LNCAP (cell line): ENCODE data around the gene ITIH3.

Experiments used
- TF ChIP-seq, protein P1 (sequence below): fragments of 450-650 bp; IDR thresholded peaks from 2 replicates; pipeline ENCODE4 v1.5.1; 2017; ENCODE audit warnings: mild to moderate bottlenecking

Gene ITIH3, protein sequence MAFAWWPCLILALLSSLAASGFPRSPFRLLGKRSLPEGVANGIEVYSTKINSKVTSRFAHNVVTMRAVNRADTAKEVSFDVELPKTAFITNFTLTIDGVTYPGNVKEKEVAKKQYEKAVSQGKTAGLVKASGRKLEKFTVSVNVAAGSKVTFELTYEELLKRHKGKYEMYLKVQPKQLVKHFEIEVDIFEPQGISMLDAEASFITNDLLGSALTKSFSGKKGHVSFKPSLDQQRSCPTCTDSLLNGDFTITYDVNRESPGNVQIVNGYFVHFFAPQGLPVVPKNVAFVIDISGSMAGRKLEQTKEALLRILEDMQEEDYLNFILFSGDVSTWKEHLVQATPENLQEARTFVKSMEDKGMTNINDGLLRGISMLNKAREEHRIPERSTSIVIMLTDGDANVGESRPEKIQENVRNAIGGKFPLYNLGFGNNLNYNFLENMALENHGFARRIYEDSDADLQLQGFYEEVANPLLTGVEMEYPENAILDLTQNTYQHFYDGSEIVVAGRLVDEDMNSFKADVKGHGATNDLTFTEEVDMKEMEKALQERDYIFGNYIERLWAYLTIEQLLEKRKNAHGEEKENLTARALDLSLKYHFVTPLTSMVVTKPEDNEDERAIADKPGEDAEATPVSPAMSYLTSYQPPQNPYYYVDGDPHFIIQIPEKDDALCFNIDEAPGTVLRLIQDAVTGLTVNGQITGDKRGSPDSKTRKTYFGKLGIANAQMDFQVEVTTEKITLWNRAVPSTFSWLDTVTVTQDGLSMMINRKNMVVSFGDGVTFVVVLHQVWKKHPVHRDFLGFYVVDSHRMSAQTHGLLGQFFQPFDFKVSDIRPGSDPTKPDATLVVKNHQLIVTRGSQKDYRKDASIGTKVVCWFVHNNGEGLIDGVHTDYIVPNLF

DNA sequence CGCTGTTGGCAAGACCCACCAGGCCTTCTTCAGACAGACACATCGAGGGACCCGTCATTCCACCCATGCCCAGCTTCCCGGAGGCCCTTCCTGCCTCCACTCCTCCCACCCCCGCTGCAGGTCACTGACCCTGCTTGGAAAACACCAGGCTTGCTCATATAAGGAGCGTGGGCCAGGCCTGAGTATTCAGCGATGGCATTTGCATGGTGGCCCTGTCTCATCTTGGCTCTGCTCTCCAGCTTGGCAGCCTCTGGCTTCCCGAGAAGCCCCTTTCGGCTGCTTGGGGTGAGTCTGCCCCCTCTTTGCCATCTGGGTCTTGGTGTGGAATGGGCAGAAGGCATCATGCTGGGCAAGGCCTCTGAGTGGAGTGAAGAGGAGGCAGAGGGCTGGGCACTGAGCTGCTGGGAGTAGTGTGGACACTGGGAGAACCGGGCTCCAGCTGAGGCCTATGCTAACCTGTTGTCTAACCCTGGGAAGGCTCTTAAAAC lies at the start of gene ITIH3:
Gene ITIH3, plus strand, starts transcription at position 185 of the 488 bp plus-strand sequence. Its CDS starts 8 bp downstream, at position 193.
- TF ChIP-seq, protein P1, sequence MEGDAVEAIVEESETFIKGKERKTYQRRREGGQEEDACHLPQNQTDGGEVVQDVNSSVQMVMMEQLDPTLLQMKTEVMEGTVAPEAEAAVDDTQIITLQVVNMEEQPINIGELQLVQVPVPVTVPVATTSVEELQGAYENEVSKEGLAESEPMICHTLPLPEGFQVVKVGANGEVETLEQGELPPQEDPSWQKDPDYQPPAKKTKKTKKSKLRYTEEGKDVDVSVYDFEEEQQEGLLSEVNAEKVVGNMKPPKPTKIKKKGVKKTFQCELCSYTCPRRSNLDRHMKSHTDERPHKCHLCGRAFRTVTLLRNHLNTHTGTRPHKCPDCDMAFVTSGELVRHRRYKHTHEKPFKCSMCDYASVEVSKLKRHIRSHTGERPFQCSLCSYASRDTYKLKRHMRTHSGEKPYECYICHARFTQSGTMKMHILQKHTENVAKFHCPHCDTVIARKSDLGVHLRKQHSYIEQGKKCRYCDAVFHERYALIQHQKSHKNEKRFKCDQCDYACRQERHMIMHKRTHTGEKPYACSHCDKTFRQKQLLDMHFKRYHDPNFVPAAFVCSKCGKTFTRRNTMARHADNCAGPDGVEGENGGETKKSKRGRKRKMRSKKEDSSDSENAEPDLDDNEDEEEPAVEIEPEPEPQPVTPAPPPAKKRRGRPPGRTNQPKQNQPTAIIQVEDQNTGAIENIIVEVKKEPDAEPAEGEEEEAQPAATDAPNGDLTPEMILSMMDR = no peak

DNA sequence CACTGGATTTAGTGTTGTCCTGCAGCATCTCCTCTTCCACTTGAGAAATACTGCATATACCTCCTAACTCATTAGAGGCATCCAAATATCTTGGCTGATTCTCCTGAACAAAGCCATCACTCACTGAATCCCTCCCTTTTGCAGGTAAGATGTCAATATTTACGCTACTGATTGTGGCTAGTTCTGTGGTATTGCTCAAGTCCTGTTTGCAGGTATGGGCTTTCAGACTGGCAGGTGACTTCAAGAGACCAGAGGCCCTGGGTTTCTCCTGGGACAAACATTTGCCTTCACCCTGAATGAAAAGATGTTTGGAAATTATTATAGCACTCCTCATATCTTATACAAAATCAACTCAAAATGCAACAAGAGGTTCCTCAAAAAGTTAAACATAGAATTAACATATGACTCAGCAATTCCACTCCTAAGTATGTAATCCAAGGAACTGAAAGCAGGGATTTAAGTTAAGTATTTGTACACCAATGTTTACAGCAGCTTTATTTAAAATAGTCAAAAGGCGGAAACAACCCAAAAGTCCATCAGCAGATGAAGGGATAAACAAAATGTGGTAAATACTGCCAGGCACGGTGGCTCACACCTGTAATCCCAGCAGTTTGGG lies 42.4 kb upstream of the ITIH3 start:
- TF ChIP-seq, protein P1 = no peak

DNA sequence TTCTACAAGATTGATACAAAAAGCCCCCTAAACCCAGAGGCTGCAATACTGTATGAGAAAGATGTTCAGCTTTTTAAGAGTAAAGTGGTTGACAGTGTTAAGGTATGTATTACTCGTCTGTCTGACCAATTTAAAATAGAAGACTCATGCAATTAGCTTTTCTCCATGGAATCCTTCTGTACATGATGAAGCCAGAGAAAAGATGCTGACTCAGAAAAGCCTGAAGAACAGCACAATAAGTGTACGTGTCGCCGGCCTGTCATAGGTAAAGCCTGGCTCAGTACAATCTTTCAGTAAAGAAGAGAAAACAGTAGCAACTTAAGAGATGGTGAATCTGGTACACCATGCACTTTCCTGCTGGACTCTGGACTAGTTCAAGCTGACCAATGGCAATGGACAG lies 40.2 kb upstream of the ITIH3 start:
- TF ChIP-seq, protein P1 = no peak

DNA sequence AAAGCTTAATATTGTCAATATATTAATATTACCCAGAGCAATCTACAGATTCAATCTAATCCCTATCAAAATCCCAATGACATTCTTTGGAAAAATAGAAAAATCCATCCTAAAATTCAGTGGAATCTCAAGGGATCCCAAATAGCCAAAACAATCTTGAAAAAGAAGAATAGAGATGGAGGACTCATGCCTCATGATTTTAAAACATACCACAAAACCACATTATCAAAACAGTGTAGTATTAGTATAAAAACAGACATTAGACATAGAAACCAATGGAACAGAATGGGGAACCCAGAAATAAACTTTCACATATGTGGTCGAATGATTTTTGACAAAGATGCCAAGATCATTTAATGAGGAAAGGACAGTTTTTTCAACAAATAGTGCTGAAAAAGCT lies 38.5 kb upstream of the ITIH3 start:
- TF ChIP-seq, protein P1 = no peak

DNA sequence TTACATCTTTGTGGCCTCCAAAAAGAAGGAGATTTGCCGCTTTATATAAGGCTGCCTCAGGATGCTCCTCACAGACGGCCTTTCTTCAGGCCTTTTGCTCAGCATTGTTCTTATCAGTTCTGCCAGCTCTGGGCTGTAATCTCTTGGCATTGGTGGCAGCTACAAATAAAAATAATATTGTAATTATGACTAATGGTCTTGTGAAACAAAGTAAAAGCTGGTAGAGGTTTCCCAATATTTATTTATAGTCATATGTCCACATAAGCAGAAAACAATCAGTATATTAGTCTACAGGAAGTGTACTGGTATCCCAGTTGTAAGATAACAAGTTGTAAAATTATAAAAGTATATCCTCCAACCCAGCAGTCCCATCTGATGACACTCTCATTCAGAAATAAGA lies 31.1 kb upstream of the ITIH3 start:
- TF ChIP-seq, protein P1 = no peak

DNA sequence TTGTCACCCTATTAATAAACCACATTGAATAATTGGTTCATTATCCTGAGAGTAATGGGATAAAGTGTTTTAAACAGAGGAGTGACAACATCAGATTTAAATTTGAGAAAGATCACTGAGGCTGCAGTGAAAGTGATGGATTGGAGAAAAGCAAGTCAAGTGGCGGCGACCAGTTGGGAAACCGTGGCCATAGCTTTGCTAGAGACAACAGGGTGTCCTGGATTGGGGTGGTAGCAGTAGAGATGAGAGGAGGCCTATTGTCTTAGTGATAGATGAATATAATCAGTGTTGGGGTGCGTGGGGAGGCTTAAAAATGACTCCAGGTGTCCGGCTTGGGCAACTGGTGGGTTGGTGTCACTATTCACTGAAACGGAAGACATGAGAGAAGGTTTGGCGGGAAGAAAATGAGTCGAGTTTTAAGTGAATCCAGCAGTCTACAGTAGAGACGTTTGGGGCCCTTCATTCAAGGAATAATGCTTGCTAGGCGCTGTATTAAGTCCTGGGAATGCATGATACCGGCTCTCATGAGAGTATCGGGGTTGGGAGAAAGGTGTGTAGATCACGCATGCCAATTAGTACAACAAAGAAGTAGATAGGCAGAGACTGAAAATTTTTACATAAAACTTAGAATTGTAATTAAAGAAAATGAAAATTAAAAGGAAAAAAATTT lies 24.7 kb upstream of the ITIH3 start:
- TF ChIP-seq, protein P1 = no peak
